Endothelial cell of umbilical vein (primary cell): ENCODE results near the gene XDH. TPM values are rescaled to one million over a fixed set of nuclear protein-coding genes. Genes with fewer than 3 reads are reported as not detected.

ENCODE experiments used
- BruUV-seq: library from RNA; stranded (reverse); fragments of 400-500 nt; replicated peaks from 2 replicates; lab custom pipeline; 2021; lab: Mats Ljungman, UMichigan
- CTCF ChIA-PET: fragments of 300-600, 350-600 bp; sonication (Branson Sonifier 250); formaldehyde crosslinking; loops from one replicate; lab custom pipeline; 2021; ENCODE audit warnings: antibody characterized with exemption, inconsistent platforms; lab: Charles Lee
- POLR2A ChIA-PET: fragments of 300-600, 350-600 bp; sonication (Branson Sonifier 250); formaldehyde crosslinking; loops from one replicate; lab custom pipeline; 2021; ENCODE audit warnings: antibody characterized with exemption, inconsistent platforms; lab: Charles Lee
- DNase-seq: peaks from one replicate; pipeline ENCODE4 v3.0.0-alpha.2; 2011; ENCODE audit warnings: low read depth, low spot score
- FAIRE-seq: peaks from 2 replicates; lab custom pipeline; 2011; peaks lifted over from hg19 to GRCh38; lab: Jason Lieb, UNC
- H2AFZ ChIP-seq: 2 replicates; pipeline ENCODE4 v1.6.0; 2012; ENCODE audit warnings: low read depth, low read length, control low read depth, inconsistent platforms
- H3K27ac ChIP-seq: 2 replicates; pipeline ENCODE4 v1.5.1; 2011; ENCODE audit warnings: low read depth, mild to moderate bottlenecking, control low read depth, low read length, moderate library complexity; ENCODE audit not compliant: insufficient read depth
- H3K27me3 ChIP-seq, 2 experiments: 2 replicates each; pipeline versions ENCODE4 v1.6.0 to v1.6.1; 2011; ENCODE audit warnings: low read length in 2 of 2, mixed read lengths in 1 of 2; ENCODE audit not compliant: control insufficient read depth in 2 of 2, insufficient read depth in 2 of 2
- H3K36me3 ChIP-seq, 2 experiments: 2 replicates in 1 of 2; 3 replicates in 1 of 2; pipeline ENCODE4 v1.5.1; 2011; ENCODE audit warnings: low read length in 2 of 2, mild to moderate bottlenecking in 1 of 2, moderate library complexity in 1 of 2; ENCODE audit not compliant: control insufficient read depth in 2 of 2, insufficient read depth in 2 of 2; ENCODE audit errors: extremely low read depth in 1 of 2
- H3K4me1 ChIP-seq: 3 replicates; pipeline ENCODE4 v1.5.1; 2011; ENCODE audit warnings: mild to moderate bottlenecking, low read length; ENCODE audit not compliant: control insufficient read depth, insufficient read depth; ENCODE audit errors: extremely low read depth
- H3K4me2 ChIP-seq: 2 replicates; pipeline ENCODE4 v1.6.1; 2011; ENCODE audit warnings: low read length, control low read depth, mixed read lengths; ENCODE audit not compliant: insufficient read depth
- H3K4me3 ChIP-seq, 3 experiments: fragments of 200-600 bp in 1 of 3; sonication (generic), shearing (Covaris generic) in 1 of 3; replicated peaks in 1 of 3; 2 replicates each; pipeline ENCODE4 v1.5.1; 2011 to 2016; ENCODE audit warnings: control low read depth in 3 of 3, low read length in 3 of 3, mild to moderate bottlenecking in 2 of 3, inconsistent platforms in 1 of 3, low read depth in 1 of 3, moderate library complexity in 1 of 3; ENCODE audit not compliant: insufficient read depth in 1 of 3
- H3K79me2 ChIP-seq: 2 replicates; pipeline ENCODE4 v1.6.0; 2012; ENCODE audit warnings: low read length, inconsistent platforms; ENCODE audit not compliant: control insufficient read depth, insufficient read depth
- H3K9ac ChIP-seq: replicated peaks from 2 replicates; pipeline ENCODE3; 2011; ENCODE audit warnings: low read length, control low read depth; ENCODE audit not compliant: insufficient read depth; ENCODE audit errors: extremely low read depth
- H3K9me1 ChIP-seq: replicated peaks from 3 replicates; pipeline ENCODE4 v1.6.0; 2011; ENCODE audit warnings: mild to moderate bottlenecking, low read length; ENCODE audit not compliant: control insufficient read depth, insufficient read depth; ENCODE audit errors: extremely low read depth
- H3K9me3 ChIP-seq: replicated peaks from 2 replicates; pipeline ENCODE4 v1.5.1; 2012; ENCODE audit warnings: low read length, inconsistent platforms; ENCODE audit not compliant: control insufficient read depth, insufficient read depth
- H4K20me1 ChIP-seq: replicated peaks from 2 replicates; pipeline ENCODE3; 2011; ENCODE audit warnings: mild to moderate bottlenecking, low read length; ENCODE audit not compliant: control insufficient read depth, insufficient read depth; ENCODE audit errors: extremely low read depth
- EZH2 ChIP-seq: IDR thresholded peaks from 2 replicates; pipeline ENCODE4 v1.6.1; 2012; ENCODE audit warnings: borderline replicate concordance, low read depth, mild to moderate bottlenecking, moderate library complexity, low read length, inconsistent platforms; ENCODE audit not compliant: severe bottlenecking
- FOS ChIP-seq: IDR thresholded peaks from 2 replicates; pipeline ENCODE4 v1.6.1; 2011; ENCODE audit warnings: mild to moderate bottlenecking, low read length, moderate library complexity, borderline replicate concordance; ENCODE audit not compliant: insufficient read depth
- GATA2 ChIP-seq: IDR thresholded peaks from 2 replicates; pipeline ENCODE4 v1.7.0; 2011; ENCODE audit warnings: low read depth, mild to moderate bottlenecking, moderate library complexity, mixed read lengths, low read length; ENCODE audit not compliant: insufficient read length, insufficient read depth
- JUN ChIP-seq: IDR thresholded peaks from 2 replicates; pipeline ENCODE4 v1.6.1; 2011; ENCODE audit warnings: borderline replicate concordance, low read depth; ENCODE audit not compliant: insufficient read length, insufficient read depth
- MYC ChIP-seq: IDR thresholded peaks from one replicate; pipeline ENCODE4 v1.6.1; 2011; ENCODE audit warnings: mild to moderate bottlenecking, low read depth, low read length
- POLR2A ChIP-seq: IDR thresholded peaks from 2 replicates; pipeline ENCODE4 v1.6.1; 2012; ENCODE audit warnings: low read depth, mild to moderate bottlenecking, control low read depth, low read length
- POLR2AphosphoS5 ChIP-seq: IDR thresholded peaks from 2 replicates; pipeline ENCODE4 v1.6.1; 2012; ENCODE audit warnings: low read depth, mild to moderate bottlenecking, control low read depth, low read length, moderate library complexity; ENCODE audit not compliant: insufficient read depth
- dilution Hi-C: fragments of 300-500 bp; cut with MboI; formaldehyde crosslinking; loops from one replicate; pipeline ENCODE4 v1.15.0; 2019; ENCODE audit warnings: low sequenced_read_pairs; ENCODE audit not compliant: extremely low pct_ligation_motif_present
- intact Hi-C: fragments of 100-400 bp; cut with micrococcal nuclease; formaldehyde crosslinking; loops from one replicate; pipeline ENCODE4 v1.10.0; 2022
- polyA plus RNA-seq, 4 experiments: library from polyadenylated mRNA; depleted of rRNA in 3 of 4; stranded (reverse) in 3 of 4; unstranded in 1 of 4; fragments of >200 nt; gene quantifications; 2 replicates each; pipeline versions ENCODE4 v1.2.1 to v1.2.3, GENCODE V29; 2011 to 2012; ENCODE audit warnings: missing spikeins in 1 of 4
- total RNA-seq: library from RNA; stranded (reverse); gene quantifications from 2 replicates; pipeline ENCODE4 v1.2.3, GENCODE V29; 2021
- TF ChIP-seq, protein P1 (sequence below): IDR thresholded peaks from 2 replicates; pipeline ENCODE4 v1.6.1; 2011; ENCODE audit not compliant: insufficient read depth, insufficient read length
- TF ChIP-seq, protein P2 (sequence below), 2 donors: IDR thresholded peaks; 1 replicate in 1 of 2; 2 replicates in 1 of 2; pipeline ENCODE4 v1.5.1; 2011; ENCODE audit warnings: low read length in 2 of 2, mild to moderate bottlenecking in 2 of 2, moderate library complexity in 2 of 2, control low read depth in 1 of 2, inconsistent platforms in 1 of 2, low read depth in 1 of 2; ENCODE audit not compliant: insufficient read depth in 1 of 2; ENCODE audit errors: extremely low read depth in 1 of 2

Gene XDH
- total and polyA plus RNA-seq, 2 donors (not counting 3 experiments of a cell fraction or from before 2014, with no cell fraction given), result not detected

DNA sequence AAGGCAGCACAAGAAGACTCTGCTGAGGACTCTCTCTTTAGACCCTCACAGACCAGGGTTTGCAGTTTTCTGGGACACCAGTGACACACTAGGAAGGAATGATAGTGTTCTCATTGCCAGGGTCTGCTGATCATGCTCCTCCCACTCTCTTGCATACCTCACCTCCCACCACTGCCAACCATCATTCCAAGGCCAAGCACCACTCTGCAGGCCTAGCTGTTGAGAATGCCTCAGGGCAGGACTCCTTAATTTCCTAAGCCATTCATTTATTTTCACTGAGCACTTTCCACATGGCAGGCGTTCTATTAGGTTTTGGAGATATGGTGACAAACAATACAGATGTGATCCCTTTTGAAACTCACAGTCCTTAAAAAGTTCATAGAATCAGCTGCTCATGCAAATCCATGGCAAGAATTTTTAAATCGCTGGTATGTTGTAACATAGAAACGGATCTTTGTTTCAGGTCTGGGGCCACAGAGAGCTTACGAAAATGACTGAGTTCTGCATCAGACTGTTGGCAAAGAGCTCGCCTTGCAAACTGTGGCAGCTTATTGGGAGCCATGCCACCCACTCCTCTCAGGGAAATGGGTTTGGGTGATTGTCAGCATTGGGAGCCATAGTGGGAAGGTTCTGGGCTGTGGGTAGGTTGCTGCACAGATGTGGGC is 78.5 kb downstream of the XDH start:
- POLR2A ChIA-PET, result no interaction called here
- no peak overlapping the region for H3K27ac ChIP-seq
- H3K27me3 ChIP-seq, result peaks cover 0 to 3% of the 10 kb centered on the region in 2 experiments
- no peaks in the 10 kb centered on the region for H3K79me2 ChIP-seq
- H3K36me3 ChIP-seq, result no peaks in the 10 kb centered on the region
- H2AFZ ChIP-seq, result no peak overlapping the region
- BruUV-seq, result no TSS peak
- no peaks in the 10 kb centered on the region for H4K20me1 ChIP-seq
- dilution Hi-C loops (loop anchor here (25.0 kb wide), 1 partner anchor 624 kb away; no protein-coding TSS in a partner anchor), intact Hi-C loops (no loop called here)
- H3K9me1 ChIP-seq, result no peaks in the 10 kb centered on the region
- H3K9ac ChIP-seq, result no peak overlapping the region
- FAIRE-seq (no peak), DNase-seq (no peak)
- H3K4me1 ChIP-seq, result no peaks in the 10 kb centered on the region
- no peak for TF ChIP-seq EZH2
- TF ChIP-seq GATA2, result no peak
- TF ChIP-seq MYC, result no peak
- TF ChIP-seq JUN, result no peak
- TF ChIP-seq, protein P1, sequence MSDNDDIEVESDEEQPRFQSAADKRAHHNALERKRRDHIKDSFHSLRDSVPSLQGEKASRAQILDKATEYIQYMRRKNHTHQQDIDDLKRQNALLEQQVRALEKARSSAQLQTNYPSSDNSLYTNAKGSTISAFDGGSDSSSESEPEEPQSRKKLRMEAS, result no peak
- TF ChIP-seq POLR2AphosphoS5, result no peak
- TF ChIP-seq POLR2A, result no peak
- TF ChIP-seq FOS, result no peak
- TF ChIP-seq, protein P2, sequence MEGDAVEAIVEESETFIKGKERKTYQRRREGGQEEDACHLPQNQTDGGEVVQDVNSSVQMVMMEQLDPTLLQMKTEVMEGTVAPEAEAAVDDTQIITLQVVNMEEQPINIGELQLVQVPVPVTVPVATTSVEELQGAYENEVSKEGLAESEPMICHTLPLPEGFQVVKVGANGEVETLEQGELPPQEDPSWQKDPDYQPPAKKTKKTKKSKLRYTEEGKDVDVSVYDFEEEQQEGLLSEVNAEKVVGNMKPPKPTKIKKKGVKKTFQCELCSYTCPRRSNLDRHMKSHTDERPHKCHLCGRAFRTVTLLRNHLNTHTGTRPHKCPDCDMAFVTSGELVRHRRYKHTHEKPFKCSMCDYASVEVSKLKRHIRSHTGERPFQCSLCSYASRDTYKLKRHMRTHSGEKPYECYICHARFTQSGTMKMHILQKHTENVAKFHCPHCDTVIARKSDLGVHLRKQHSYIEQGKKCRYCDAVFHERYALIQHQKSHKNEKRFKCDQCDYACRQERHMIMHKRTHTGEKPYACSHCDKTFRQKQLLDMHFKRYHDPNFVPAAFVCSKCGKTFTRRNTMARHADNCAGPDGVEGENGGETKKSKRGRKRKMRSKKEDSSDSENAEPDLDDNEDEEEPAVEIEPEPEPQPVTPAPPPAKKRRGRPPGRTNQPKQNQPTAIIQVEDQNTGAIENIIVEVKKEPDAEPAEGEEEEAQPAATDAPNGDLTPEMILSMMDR (IDR thresholded peaks at IDR 0.05; ENCODE audit: extremely low read depth in 1 of 2, insufficient read depth in 1 of 2, low read depth in 1 of 2, low read length in 2 of 2), result no peak
- CTCF ChIA-PET, result interaction anchor here (3.0 to 7.6 kb wide), 2 partner anchors 166 to 622 kb away, joined by 16 to 111 read pairs; no protein-coding TSS in a partner anchor
- H3K4me3 ChIP-seq, result no peak overlapping the region
- H3K9me3 ChIP-seq, result no peaks in the 10 kb centered on the region
- H3K4me2 ChIP-seq, result no peak overlapping the region
